Measurements from ENCODE around the gene PFKM.
A peak's percentile ranks its signal among the peaks of the same experiment; 100 is the strongest.

Gene PFKM

DNA sequence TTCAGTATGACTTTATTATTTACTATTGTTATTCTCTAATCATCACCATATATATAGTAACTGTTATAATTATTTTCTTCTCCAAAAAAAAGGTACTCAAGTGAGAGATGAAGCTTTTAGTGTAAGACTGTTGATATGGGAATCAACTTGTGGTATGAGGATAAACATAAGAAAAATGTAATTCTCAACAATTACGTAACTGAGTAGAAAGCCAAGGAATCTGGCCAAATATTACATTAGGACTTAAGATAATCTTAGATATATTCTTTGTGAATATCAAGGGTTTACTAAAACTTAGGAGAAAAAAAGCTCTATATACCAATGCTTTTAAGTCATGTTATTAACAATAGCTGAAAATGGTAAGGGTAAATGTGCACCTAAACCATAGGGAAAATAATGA lies 26.6 kb upstream of the PFKM start:
- TF ChIP-seq, protein P1, sequence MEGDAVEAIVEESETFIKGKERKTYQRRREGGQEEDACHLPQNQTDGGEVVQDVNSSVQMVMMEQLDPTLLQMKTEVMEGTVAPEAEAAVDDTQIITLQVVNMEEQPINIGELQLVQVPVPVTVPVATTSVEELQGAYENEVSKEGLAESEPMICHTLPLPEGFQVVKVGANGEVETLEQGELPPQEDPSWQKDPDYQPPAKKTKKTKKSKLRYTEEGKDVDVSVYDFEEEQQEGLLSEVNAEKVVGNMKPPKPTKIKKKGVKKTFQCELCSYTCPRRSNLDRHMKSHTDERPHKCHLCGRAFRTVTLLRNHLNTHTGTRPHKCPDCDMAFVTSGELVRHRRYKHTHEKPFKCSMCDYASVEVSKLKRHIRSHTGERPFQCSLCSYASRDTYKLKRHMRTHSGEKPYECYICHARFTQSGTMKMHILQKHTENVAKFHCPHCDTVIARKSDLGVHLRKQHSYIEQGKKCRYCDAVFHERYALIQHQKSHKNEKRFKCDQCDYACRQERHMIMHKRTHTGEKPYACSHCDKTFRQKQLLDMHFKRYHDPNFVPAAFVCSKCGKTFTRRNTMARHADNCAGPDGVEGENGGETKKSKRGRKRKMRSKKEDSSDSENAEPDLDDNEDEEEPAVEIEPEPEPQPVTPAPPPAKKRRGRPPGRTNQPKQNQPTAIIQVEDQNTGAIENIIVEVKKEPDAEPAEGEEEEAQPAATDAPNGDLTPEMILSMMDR (conservative IDR thresholded peaks at IDR 0.05), result no peak

DNA sequence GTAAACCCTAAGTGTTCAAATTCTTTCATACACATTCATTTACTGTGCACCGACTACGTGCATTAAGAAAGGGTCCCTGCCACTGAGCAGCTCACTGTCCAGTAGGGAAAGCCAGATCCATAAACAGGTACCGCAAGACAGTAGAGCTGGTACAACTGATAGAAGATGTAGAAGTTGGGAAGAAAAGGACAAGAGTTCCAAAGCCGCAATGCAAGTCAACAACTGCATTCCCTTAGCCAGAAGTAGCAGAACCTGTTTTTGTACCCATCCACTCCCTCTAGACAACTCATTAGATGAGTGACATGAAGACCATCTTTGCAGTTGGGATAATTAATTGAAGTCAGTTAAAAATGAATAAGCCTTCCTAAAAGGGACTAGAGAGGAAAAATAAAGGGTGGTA lies 14.6 kb upstream of the PFKM start:
- TF ChIP-seq, protein P1 (conservative IDR thresholded peaks at IDR 0.05), result no peak
- H3K27ac ChIP-seq, result peak overlapping the region; percentile 96

More for the DNA sequence above, 26.6 kb upstream of the PFKM start:
- no peak overlapping the region for H3K27ac ChIP-seq

DNA sequence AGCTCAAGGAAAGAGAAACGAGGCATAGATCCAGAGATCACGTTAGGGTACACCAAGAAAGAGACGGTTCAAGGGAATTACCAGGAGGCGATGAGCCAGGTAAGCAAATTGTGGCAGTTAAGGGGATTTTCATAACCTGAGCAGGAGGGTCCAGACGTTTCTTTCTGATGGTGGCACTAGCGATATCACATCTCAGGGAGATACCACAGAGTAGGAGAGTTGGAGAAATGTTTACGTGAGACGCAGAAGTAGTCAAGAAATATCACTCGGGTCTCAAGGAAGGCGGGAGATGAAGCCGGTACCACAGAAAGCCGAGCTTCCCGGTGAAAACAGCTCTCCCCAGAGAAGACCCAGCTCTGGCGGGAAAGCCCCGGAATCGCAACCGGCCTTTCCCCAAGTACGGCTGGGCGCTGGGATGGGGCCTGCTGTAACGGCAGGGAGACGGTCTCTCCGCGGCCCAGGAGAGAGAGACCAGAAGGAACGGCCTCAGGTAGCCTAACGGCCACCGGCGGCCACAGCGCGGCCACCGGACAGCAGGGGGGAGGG lies 13.8 kb upstream of the PFKM start:
- TF ChIP-seq, protein P1 (conservative IDR thresholded peaks at IDR 0.05), result no peak
- H3K27ac ChIP-seq, result peak overlapping the region; percentile 96

DNA sequence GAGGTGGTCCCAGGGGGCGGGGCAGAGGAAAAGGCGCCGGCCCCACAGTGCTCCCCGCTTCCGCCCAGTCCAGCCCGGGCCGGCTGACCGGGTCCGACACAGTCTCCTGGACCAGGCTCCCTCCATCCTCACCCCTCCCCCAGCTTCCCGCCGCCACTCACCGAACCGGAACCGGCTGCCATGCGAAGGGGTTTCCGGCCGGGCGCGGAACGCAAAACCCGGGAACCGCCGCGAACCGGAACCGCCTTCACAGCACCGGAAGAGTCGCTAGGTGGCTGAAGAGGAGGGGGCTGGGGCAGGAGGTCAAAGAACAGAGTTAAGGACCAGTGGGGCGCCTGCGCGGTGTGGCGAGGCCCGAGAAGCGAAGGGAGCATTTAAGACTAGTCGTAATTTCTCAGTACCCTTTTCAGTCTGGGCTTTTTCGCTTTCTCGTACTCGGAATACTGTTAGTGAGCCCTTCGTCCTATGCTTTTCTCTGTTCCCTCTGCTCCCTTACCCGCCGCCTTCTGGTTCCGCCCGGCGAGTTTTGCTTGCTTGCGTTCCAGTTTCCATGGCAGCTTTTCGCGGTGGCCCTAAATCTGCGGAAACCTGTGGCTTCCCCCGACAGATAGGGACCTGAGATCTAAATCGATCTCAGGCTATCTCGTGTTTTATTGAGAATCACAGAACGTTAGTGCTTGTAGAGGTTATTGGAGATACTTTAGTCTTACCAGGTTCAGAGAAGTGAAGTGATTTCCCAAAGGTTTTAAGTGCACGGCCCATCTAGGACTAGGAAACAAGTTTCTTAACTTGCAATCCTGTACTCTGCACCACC lies 13.1 kb upstream of the PFKM start, which contains the start of gene SENP1:
Gene SENP1 (minus strand): TSS at position 213 of the 814 bp plus-strand sequence. CDS start 4,607 bp downstream, outside the sequence.
- H3K27ac ChIP-seq, result peak within 1 kb of the TSS; percentile 96
- TF ChIP-seq, protein P1 (conservative IDR thresholded peaks at IDR 0.05), result no peak

DNA sequence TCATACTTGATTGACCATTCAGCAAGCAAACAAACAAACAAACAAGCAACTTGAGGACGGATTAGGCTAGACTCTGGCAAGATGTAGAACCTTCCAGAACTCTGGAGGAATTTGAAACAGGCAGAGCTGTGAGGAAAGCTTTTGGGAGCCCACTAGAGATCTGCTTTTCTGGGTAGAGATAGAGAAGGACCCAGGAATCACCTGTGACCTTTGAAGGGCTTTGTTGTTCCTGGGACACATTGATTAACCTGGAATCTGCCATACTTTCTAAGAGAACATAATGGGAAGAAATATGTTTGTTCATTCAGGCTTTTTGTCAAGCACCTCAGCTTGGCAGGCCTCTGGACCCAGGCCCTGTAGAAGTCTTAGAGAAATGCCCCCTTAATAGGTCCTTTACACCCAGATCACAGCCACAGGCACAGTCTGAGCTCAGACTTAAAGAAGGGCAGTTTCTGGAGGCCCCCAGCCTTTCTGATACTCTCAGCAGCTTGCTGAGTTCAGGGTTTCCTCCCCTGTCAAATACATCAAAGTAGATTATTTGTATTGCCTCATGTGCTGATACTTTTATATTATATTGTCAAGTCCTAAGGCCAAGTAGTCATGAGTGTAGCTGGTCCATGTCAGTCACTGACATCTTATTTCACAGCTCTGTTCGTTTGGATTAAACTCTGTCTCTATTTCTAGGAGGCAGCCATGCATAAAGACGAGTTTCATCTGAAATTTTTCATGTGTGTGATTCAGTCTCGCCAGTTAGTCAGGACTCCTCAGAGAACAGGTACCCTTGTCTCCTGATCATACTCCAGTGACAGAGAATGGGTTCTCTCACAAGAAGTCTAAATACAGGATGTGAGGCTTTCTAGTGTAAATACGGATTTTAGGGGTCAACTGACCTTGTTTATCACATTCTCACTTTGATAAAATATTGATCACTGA lies 12.2 kb upstream of the PFKM start:
- H3K27ac ChIP-seq, result peak overlapping the region; percentile 96
- TF ChIP-seq, protein P1 (conservative IDR thresholded peaks at IDR 0.05), result no peak

DNA sequence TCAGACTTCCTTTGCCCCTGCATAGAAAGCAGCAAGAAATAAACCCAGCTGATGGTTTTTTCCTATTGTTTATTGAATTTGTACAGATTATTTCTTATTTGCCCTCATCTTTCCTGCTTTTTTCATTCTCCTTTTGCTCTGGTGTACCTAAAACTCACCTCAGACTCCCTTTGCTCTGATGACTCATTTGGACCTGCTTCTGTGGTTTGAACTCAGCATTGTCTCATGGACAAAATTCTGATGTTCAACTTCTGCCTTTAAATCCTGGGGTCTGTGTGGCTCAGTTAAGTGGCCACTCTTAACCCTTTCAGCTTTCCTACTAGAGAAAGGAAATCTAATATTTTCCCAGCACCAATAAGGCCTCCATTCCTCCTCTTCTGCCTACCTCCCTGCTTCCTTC lies 9.7 kb upstream of the PFKM start:
- TF ChIP-seq, protein P1 (conservative IDR thresholded peaks at IDR 0.05), result no peak
- no peak overlapping the region for H3K27ac ChIP-seq
